Kidney (tissue), 14 donors: Measurements from ENCODE around the gene CRKL. TPM values are rescaled to one million over a fixed set of nuclear protein-coding genes. Genes with fewer than 3 reads are reported as not detected.

Experiments
- DNase-seq, 5 donors: peaks; one replicate each; pipeline ENCODE4 v3.0.0-alpha.2; 2013 to 2020
- FAIRE-seq: peaks from 2 replicates; lab custom pipeline; 2012; peaks lifted over from hg19 to GRCh38; lab: Jason Lieb, UNC
- H3K27ac ChIP-seq, 2 donors: one replicate each; pipeline ENCODE4 v1.7.0; 2013; ENCODE audit warnings: low read depth in 2 of 2, low read length in 2 of 2, inconsistent platforms in 1 of 2
- H3K27me3 ChIP-seq: one replicate; pipeline ENCODE4 v1.7.1; 2013; ENCODE audit warnings: low read length, inconsistent platforms; ENCODE audit not compliant: control insufficient read depth, insufficient read depth
- H3K36me3 ChIP-seq, 3 donors: one replicate each; pipeline versions ENCODE4 v1.7.0 to v1.7.1; 2013; ENCODE audit warnings: low read length in 3 of 3, control low read depth in 1 of 3, inconsistent platforms in 1 of 3; ENCODE audit not compliant: insufficient read depth in 3 of 3, control insufficient read depth in 2 of 3
- H3K4me1 ChIP-seq, 3 donors: one replicate each; pipeline versions ENCODE4 v1.7.0 to v1.7.1; 2013; ENCODE audit warnings: low read length in 3 of 3, inconsistent platforms in 1 of 3, low read depth in 1 of 3; ENCODE audit not compliant: control insufficient read depth in 2 of 3, insufficient read depth in 2 of 3
- H3K4me3 ChIP-seq, 3 donors: one replicate each; pipeline versions ENCODE4 v1.7.0 to v1.8.1; 2013; ENCODE audit warnings: low read length in 3 of 3, control low read depth in 1 of 3, inconsistent platforms in 1 of 3
- H3K9ac ChIP-seq, 3 donors: one replicate each; pipeline versions ENCODE4 v1.7.0 to v1.7.1; 2013; ENCODE audit warnings: low read length in 3 of 3, control low read depth in 1 of 3, inconsistent platforms in 1 of 3
- H3K9me3 ChIP-seq, 3 donors: one replicate each; pipeline versions ENCODE4 v1.7.0 to v1.7.1; 2013; ENCODE audit warnings: low read length in 3 of 3, control low read depth in 1 of 3, inconsistent platforms in 1 of 3; ENCODE audit not compliant: control insufficient read depth in 2 of 3, insufficient read depth in 1 of 3
- CTCF ChIP-seq: IDR thresholded peaks from 3 replicates; pipeline ENCODE4 v1.5.1; 2012; ENCODE audit warnings: mild to moderate bottlenecking, moderate library complexity, borderline replicate concordance; ENCODE audit not compliant: insufficient read depth; ENCODE audit errors: extremely low read depth
- intact Hi-C: fragments of 100-400 bp; cut with DNase I; formaldehyde crosslinking; loops from one replicate; pipeline ENCODE4 v1.11.1; 2022
- polyA plus RNA-seq: library from polyadenylated mRNA; stranded (reverse); fragments of 350-450 nt; fragmentation: Illumina TruSeq; extraction: RNeasy Lipid Tissue Mini Kit (QIAGEN cat#74804); gene quantifications from one replicate; pipeline ENCODE4 v1.2.3, GENCODE V29; 2014; ENCODE audit warnings: low read depth, low replicate concordance; ENCODE audit not compliant: insufficient read depth
- total RNA-seq: library from RNA; stranded (reverse); fragmentation: NEBNext Ultra II Directional; extraction: Animal tissue kit (Norgen Biotek cat#: 25700); gene quantifications from one replicate; pipeline ENCODE4 v1.2.1, GENCODE V29; 2021
- donor health status: control.
- donor health status: control.
- donor health status: control.
- donor health status: control.
- donor health status: control.
- donor health status: DM: yes; HTN: yes; CAD: no.
- donor health status: Normal renal cell carcinoma (clear cell type).

CRKL gene
- total and polyA plus RNA-seq, 2 donors from 2014 or later = 11.9 to 44.7 TPM

GRCh38 chr22:20887375-20887774, 29.8 kb upstream of the CRKL start:
- no peaks in the 10 kb centered on the region for H3K9me3 ChIP-seq
- H3K9ac ChIP-seq = no peak overlapping the region
- H3K27ac ChIP-seq = no peak overlapping the region
- H3K4me3 ChIP-seq = no peak overlapping the region
- DNase-seq (peak in 1 of 5 donors; percentile 18), FAIRE-seq (no peak)
- intact Hi-C loops = no loop called here
- no peaks in the 10 kb centered on the region for H3K27me3 ChIP-seq
- H3K36me3 ChIP-seq = peaks cover 2 to 13% (median 7%) of the 10 kb centered on the region in 3 donors
- no peak for TF ChIP-seq CTCF
- peaks cover 0 to 6% (median 4%) of the 10 kb centered on the region in 3 donors for H3K4me1 ChIP-seq

- TF ChIP-seq CTCF = no peak
- Histone ChIP-seq H3K4me1 (peaks cover 0 to 6% (median 4%) of the 10 kb centered on the region in 3 donors), H3K4me3 (no peak overlapping the region), H3K36me3 (peaks cover 0 to 7% (median 2%) of the 10 kb centered on the region in 3 donors), H3K27me3 (no peaks in the 10 kb centered on the region), H3K9ac (no peak overlapping the region), H3K27ac (no peak overlapping the region), H3K9me3 (no peaks in the 10 kb centered on the region)
- intact Hi-C loops = no loop called here
- FAIRE-seq (no peak), DNase-seq (peak in 1 of 5 donors; percentile 2)
Observed at GRCh38 chr22:20889025-20889704, 28.0 kb upstream of the CRKL start.

- no peak overlapping the region for H3K9ac ChIP-seq
- H3K9me3 ChIP-seq = no peaks in the 10 kb centered on the region
- H3K36me3 ChIP-seq = peaks cover 0 to 7% (median 2%) of the 10 kb centered on the region in 3 donors
- H3K4me3 ChIP-seq = no peak overlapping the region
- H3K27ac ChIP-seq = no peak overlapping the region
- TF ChIP-seq CTCF = no peak
- FAIRE-seq (no peak), DNase-seq (peak in 1 of 5 donors; percentile 12)
- peaks cover 0 to 6% (median 4%) of the 10 kb centered on the region in 3 donors for H3K4me1 ChIP-seq
- intact Hi-C loops = no loop called here
- H3K27me3 ChIP-seq = no peaks in the 10 kb centered on the region
Observed at GRCh38 chr22:20889904-20890540, 27.2 kb upstream of the CRKL start.
